ENCODE data around the gene ZMYND15.
"Not testable (repeated sequence)": the region's sequence is repeated elsewhere in the genome, so short reads cannot be mapped to it uniquely, and the experiment has no call there.

Gene ZMYND15, protein sequence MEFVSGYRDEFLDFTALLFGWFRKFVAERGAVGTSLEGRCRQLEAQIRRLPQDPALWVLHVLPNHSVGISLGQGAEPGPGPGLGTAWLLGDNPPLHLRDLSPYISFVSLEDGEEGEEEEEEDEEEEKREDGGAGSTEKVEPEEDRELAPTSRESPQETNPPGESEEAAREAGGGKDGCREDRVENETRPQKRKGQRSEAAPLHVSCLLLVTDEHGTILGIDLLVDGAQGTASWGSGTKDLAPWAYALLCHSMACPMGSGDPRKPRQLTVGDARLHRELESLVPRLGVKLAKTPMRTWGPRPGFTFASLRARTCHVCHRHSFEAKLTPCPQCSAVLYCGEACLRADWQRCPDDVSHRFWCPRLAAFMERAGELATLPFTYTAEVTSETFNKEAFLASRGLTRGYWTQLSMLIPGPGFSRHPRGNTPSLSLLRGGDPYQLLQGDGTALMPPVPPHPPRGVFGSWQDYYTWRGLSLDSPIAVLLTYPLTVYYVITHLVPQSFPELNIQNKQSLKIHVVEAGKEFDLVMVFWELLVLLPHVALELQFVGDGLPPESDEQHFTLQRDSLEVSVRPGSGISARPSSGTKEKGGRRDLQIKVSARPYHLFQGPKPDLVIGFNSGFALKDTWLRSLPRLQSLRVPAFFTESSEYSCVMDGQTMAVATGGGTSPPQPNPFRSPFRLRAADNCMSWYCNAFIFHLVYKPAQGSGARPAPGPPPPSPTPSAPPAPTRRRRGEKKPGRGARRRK

DNA sequence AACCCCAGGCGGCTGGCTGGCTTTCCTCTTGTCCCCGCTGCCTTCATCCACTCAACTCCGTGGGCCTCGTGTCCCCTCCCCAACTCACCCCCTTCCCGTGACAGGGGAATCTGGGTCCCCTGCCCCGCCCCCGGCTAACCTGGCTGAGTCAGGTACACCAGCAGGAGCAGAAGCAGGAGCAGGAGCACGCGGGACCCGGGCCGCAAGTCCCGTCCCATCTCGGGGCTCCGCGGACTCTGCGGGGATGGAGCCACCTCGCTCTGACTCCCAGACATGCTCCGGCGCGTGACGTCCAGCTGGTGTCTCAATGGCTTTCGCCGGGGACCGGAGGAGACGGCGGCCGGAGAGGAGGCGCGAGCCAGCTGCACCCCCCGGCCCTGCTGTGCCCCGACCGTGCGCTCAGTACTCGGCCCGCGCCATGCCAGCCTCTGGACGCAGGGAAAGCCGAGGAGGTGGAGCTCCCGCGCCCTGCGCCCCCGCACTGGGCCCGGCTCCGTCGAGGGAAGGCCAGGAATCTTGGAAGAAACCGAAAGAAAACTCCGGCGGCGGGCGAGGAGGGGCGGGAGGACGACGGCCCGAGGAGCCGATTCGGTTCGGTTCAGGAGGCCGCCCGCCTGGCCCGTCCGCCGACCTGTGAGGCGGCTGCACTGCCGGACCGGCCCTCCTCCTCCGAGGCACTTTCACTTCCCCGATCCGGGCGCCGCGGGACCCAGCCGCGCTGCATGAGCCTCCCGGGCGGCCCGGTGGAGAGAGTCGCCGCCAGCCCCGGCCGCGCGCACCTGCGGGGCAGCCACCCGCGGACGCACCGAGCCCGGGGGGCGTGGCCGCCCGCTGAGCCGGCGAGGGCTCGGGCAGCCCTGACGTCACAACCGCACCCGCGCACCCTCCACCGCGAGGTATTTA, at the start of gene ZMYND15, which contains the start of gene CXCL16:
ZMYND15 (plus strand) TSS at position 712 of the 903 bp plus-strand sequence. CDS start 716 bp downstream, outside the sequence.
CXCL16 (minus strand) TSS at position 807 of the 903 bp plus-strand sequence; CDS start at position 218, 589 bp downstream.
- DNase-seq (ENCODE audit: low spot score), result peak; percentile 52

DNA sequence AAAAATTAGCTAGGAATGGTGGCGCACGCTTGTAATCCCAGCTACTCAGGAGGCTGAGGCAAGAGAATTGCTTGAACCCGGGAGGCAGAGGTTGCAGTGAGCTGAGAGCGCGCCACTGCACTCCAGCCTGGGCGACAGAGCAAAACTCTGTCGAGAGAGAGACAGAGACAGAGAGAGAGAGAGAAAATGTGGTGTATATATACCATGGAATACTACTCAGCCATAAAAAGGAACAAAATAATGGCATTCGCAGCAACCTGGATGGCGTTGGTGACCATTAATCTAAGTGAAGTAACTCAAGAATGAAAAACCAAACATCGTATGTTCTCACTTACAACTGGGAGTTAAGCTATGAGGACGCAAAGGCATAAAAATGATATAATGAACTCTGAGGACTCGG, 49.8 kb upstream of the ZMYND15 start:
- not testable (repeated sequence) for DNase-seq (ENCODE audit: low spot score)

DNA sequence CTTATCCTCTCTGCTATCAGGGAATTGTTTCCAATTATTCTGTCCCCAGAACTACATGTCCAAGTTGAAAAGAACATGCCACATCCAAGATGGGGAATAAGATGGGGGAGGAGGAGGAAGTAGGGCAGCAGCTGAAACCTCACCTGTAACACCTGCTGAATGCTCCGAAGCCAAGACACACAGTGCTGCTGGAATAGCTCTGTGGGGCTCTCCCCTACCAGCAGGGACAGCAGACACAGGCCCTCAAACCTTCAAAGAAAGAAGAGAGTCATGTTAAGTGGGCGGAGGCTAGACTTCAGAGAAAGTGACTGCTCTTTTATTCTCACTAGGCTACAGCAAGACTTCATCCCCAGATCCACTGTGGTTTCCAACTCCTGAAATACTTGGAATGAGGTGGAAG, 48.9 kb upstream of the ZMYND15 start:
- DNase-seq (ENCODE audit: low spot score), result no peak

DNA sequence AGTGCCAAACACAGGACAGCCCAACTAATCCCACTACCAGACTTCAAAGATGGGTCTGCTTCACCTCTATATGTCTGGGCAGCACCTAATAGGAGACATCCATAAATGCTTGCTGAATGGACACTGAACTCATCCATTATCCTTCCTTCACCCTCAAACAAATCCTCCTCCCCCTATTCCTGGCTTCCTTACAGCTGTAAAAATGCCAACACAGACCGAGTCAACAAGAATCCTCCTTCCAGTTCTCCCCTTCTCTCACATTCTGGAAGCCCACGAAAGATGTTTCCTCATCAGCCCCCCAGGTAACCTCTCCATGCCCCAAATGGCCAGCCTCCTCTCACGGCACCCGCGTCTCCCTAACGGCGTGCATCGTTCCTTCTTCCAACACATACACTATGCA, 47.9 kb upstream of the ZMYND15 start:
- DNase-seq (ENCODE audit: low spot score), result no peak

DNA sequence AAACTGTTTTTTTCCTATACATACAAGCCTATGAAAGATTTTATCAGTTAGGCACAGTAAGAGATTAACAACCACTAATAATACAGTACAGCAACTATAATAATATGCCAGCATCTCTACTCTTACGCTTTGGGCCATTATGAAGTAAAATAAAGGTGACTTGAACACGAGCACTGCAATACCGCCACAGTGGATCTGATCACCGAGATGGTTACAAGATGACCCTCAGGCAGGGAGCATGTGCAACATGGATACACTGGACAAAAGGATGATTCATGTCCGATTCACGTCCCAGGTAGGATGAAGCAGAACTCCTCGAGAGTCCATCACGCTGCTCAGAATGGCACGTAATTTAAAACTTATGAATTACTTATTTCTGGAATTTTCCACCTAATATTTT, 46.2 kb upstream of the ZMYND15 start:
- DNase-seq (ENCODE audit: low spot score), result no peak

DNA sequence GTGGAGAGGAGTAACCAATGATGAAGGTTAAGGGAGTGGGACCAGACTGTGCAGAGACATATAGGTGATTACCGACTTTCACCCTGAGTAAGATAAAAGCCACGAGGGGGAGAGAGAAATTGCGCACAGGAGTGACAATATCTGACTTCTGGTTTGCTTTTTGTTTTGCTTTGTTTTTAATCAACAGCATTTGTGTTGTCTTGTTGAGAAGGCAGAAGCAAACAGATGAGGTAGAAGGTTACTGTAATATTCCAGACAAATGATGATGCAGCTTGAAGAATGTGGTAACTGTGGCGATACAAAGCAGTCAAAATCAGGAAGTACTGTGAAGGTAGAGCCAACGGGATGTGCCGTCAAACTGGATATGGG, 43.2 kb upstream of the ZMYND15 start:
- no peak for DNase-seq (ENCODE audit: low spot score)

DNA sequence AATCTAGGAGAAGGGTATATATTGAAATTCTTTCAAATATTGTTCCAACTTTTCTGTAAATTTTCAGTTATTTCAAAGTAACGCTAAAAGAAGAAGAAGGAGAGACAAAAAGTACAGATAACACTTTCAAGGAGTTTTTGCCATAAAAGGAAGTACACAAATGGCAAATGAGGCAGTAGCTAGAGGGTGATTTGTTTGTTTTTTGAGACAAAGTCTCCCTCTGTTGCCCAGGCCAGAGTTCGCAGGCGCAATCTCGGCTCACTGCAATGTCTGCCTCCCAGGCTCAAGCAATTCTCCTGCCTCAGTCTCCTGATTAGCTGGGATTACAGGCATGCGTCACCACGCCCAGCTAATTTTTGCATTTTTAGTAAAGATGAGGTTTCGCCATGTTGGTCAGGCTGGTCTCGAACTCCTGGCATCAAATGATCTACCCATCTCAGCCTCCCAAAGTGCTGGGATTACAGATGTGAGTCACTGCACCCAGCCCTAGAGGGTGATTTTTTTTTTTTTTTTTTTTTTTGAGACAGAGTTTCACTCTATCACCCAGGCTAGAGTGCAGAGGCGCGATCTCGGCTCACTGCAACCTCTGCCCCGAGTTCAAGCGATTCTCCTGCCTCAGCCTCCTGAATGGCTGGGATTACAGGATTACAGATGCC, 40.1 kb upstream of the ZMYND15 start:
- not testable (repeated sequence) for DNase-seq (ENCODE audit: low spot score)

DNA sequence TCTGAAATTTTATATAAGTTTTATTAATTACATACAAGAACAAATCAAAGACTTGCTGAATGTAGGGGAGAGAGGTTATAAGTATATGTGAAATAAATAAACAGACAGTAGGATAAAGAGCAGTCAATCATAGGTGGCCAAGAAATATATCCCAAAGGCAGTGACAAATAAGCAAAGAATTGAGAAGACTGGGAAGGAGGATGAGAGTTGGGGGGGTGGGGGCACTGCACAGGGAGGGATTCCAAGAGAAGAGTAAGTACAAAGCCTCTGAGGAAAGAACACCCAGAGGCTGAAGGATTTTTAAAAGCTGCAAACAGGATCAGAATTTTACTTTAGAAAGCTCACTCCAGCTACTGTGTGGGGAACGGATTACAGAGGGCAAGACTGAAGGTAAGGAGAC, 38.5 kb upstream of the ZMYND15 start:
- DNase-seq (ENCODE audit: low spot score), result no peak

DNA sequence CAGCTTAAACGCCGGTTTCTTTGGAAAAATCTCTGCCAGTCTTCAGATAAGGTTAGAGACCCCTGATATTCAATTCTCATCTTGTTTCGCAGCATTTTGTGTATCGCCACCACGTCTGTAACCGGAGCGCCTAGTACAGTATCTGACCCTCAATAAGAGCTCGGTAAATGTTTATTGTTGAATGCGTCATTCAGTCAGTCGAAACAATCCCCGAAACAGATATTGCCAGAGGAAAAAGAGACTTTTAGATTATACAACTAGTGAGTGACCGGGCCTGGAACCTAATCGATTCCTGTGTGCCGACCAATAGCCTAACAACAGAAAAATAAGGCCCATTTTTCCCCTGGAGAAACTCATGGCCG, 36.3 kb upstream of the ZMYND15 start:
- DNase-seq (ENCODE audit: low spot score), result no peak

DNA sequence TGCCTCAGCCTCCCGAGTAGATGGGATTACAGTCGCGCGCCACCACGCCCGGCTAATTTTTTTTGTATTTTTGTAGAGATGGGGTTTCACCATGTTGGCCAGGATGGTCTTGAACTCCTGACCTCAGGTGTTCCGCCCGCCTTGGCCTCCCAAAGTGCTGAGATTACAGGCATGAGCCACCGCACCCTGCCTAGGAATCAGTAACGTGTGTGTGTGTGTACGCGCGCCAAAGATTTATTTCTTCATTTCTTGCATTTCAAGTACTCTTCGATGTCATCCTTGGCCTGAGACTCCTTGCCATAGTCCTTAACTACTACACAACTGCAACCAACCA, 35.1 kb upstream of the ZMYND15 start:
- not testable (repeated sequence) for DNase-seq (ENCODE audit: low spot score)

DNA sequence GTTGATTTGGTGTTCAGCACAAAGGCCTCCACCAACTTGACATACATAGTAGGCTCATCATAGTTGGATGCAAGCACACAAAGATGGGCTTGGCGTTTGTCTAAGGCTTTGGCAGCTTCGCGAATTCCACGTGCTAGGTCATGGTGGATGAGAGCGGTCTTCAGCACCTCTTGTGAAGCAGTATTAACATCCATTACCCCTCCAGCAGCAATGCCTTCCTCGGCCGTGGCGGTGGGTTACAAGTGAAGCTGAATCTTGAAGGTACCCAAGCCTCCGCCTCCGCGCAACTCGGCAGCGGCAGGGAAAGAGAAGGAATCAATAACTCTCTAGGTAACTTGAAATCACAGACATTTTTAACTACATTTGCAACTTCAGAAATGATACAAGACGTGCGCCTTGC, 34.6 kb upstream of the ZMYND15 start:
- no peak for DNase-seq (ENCODE audit: low spot score)

DNA sequence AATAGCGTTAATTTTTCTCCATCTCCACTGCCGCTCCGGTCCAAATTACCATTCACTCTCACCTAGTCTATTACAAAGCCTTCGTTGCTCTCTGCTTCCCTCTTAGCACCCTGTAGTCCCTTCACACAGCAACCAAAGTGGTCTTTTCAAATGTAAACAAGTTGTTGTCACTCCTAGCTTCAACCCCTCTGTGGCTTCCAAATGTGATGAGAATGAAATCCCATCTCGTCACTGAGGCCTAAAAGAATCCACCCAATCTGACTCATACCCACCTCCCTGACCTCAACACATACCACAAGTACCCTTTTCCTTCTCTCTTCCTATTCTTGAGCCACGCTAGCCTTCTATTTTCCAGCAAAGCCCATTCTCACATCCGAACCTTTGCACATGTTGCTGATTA, 33.5 kb upstream of the ZMYND15 start:
- no peak for DNase-seq (ENCODE audit: low spot score)

DNA sequence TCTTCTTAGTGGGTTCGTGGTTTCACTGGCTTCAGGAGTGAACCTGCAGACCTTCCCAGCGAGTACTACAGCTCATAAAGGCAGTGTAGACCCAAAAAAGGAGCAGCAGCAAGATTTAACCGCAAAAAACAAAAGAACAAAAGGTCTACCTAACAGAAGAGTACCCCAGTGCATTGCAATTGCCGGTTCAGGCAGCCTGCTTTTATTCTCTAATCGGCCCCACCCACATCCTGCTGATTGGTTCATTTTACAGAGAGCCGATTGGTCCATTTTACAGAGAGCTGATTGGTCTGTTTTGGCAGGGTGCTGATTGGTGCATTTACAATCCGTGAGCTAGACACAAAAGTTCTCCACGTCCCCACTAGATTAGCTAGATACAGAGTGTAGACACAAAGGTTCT, 31.2 kb upstream of the ZMYND15 start:
- peak; percentile 69 for DNase-seq (ENCODE audit: low spot score)

DNA sequence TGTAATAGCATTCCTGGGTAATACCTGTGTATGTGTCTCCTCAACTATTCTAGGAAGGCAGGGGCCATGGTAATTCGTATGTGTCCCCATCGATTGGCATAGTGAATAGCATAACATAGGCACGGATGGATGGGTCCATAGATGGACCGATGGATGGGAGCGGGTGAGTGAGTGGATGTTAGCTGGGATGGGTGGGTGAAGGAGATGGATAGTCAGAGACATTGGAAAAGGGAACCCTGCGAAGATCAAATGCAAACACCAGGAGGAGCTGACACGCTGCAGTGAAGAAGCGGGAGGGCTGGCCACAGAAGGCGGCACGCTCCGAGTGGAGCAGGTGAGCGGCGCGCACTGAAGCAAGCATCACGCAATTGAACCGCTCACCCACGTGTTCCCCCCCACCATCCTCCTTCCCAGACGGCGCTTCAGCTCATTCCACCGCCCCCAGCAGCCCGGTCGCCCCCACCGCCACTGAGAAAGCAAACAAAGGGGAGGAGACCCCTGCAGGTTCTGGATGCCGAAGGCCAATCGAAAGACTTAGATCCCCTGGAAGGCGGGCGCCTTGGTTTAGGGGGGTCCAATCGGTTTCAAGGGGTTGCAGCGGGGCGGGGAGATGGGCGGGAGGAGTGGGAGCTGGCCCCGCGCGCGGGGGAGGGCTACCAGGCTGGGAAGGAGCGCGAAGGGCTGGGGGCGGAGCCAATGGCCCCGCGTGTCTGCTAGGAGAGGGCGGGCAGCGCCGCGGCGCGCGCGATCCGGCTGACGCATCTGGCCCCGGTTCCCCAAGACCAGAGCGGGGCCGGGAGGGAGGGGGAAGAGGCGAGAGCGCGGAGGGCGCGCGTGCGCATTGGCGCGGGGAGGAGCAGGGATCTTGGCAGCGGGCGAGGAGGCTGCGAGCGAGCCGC, 29.6 kb upstream of the ZMYND15 start, which contains the start of gene ARRB2:
ARRB2 (plus strand) TSS at position 839 of the 899 bp plus-strand sequence. CDS start 90 bp downstream, outside the sequence.
- peak; percentile 94 for DNase-seq (ENCODE audit: low spot score)

DNA sequence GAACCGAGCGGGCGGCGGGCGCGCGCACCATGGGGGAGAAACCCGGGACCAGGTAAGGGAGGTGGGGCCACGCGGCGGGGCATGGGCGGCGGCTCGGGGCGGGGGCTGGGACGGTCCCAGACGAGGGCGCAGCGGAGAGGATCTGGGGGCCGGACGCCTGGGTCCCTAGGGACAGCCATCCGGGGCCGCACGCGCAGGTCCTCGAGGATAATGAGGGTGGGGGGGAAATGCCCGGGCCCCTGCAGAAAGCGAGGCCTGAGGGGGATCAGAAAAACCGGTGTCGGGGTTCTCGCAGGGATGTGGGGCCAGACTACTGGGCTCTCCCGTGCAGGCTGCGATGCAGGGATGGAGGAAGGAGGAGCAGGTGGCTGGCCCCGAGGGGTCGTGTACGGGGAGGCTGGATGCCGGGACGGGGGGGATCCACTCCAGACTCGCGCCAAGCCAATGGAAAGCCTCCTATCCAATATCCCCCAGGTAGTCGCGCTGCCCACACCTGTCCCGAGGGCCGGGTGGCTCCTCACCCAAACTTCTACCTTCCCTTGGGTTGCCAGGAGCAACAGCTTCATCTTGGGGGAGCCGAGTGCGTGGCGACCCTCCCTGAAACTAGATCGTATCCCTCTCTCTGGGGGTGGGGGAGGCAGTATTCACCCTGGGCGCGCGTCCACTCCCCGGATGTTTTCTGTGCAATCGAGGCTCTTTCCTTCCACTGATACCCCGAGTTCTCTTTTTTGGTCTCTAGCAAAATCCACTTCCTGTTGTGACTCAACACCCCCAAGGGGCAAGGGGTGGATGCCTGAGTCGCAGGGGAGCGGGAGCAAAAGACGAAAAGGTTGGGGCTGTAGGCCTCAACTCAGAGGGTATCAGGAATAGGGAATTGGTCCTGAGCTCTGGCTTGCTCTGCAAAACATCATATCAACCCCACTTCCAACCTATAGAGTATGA, 28.7 kb upstream of the ZMYND15 start:
- DNase-seq (ENCODE audit: low spot score), result peak; percentile 35

DNA sequence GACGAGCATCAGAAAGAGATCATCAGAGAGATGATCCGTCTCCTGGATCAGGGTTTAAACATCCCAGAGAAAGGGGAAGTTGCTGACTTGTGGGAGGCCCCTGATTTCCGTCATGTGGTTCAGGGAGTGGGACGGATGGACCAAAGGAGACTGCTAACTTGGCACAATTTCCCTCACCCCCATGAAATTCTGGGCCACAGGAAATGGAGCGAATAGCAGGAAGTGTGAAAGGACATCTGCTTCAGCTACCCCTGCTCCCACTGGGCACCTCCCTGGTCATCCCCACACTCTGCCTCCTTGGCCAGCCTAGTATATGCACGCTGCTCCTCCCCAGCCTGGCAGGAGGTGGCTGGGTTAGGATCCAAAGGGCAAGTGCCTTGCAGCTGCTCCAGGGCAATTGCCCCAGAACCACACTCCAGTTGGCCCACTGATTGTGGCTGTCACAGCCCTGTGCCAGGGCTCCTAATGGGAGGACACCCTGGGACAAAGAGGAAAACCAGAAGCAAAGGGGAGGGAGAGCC, 27.9 kb upstream of the ZMYND15 start:
- DNase-seq (ENCODE audit: low spot score), result no peak

DNA sequence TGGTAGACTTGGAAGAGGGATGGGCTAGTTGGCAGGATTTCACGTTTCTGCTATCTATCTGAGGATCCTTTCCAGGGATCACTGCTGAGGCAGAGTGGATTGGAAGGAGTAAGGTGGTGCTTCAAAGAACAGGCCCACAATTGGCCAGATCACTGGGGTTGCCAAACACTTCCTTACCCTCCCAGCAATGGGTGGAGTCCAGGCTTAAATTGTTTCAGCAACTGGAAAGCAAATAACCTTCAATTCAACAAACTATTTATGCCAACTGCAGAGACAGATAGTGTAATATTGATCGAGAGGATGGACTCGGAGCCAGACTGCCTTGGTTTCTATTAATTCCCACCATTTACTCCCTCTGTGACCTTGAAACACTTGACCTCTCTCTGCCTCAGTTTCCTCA, 27.1 kb upstream of the ZMYND15 start:
- no peak for DNase-seq (ENCODE audit: low spot score)

DNA sequence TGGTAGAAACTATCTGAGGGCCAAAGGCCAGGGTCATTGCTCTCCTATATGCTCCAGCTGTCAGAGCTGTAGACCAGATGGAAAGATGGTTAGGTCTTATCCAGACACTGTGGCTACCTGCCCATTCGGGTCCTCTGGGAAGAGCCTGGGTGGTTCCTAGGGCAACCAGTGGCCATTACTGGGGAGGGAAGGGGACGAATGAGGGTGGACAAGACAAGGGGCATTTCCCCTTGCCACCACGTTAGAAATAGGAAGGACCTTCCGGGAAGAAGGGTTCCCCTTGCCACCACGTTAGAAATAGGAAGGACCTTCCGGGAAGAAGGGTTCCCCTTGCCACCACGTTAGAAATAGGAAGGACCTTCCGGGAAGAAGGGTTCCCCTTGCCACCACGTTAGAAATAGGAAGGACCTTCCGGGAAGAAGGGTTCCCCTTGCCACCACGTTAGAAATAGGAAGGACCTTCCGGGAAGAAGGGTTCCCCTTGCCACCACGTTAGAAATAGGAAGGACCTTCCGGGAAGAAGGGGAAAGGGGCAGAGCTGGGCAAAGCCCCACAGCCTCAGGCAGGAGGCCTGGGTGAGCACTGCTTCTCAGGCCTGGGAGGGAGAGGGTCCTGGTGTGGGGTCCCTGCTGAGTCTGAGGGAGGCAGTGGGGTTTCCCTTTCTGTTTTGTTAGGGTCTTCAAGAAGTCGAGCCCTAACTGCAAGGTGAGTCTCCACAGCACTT, 25.1 kb upstream of the ZMYND15 start:
- not testable (repeated sequence) for DNase-seq (ENCODE audit: low spot score)
